HepG2 (cell line): ENCODE measurements around the gene ARHGAP21. TPM values are rescaled to one million over a fixed set of nuclear protein-coding genes. Genes with fewer than 3 reads are reported as not detected.

Experiments used
- ATAC-seq: fragments of 200-7000 bp; cut with Tn5 transposase; 3 replicates; pipeline ENCODE4 v1.9.1; 2020; ENCODE audit warnings: mild to moderate bottlenecking, moderate library complexity
- BruUV-seq: library from RNA; stranded (reverse); fragments of 400-500 nt; replicated peaks from 2 replicates; lab custom pipeline; 2021; lab: Mats Ljungman, UMichigan
- CTCF ChIA-PET: fragments of 300-600 bp; formaldehyde crosslinking; extraction: SDS; loops from one replicate; lab custom pipeline; 2021; ENCODE audit warnings: low total read pairs, inconsistent platforms, low intra/inter-chr PET ratio; lab: Yijun Ruan, JAX
- POLR2A ChIA-PET: fragments of 350-600 bp; sonication (Branson Sonifier 250); formaldehyde crosslinking; loops from one replicate; lab custom pipeline; 2020; ENCODE audit warnings: antibody characterized with exemption, inconsistent platforms; lab: Yijun Ruan, JAX
- DNase-seq: peaks from one replicate; pipeline ENCODE4 v3.0.0-alpha.2; 2015; ENCODE audit warnings: low spot score
- FAIRE-seq: peaks from 3 replicates; lab custom pipeline; 2011; peaks lifted over from hg19 to GRCh38; lab: Jason Lieb, UNC
- H2AFZ ChIP-seq: one replicate; pipeline ENCODE4 v1.6.1; 2011; ENCODE audit warnings: low read length, inconsistent platforms
- H3K27ac ChIP-seq: fragments of 300-600 bp; 3 replicates; pipeline ENCODE4 v1.8.0; 2011; ENCODE audit warnings: mixed run types, mild to moderate bottlenecking, mixed read lengths, low read length, inconsistent platforms; ENCODE audit not compliant: insufficient read depth; ENCODE audit errors: extremely low read length
- H3K27me3 ChIP-seq, 2 experiments: fragments of 200-600 bp in 1 of 2; 2 replicates in 1 of 2; 3 replicates in 1 of 2; pipeline versions ENCODE4 v1.6.0 to v1.8.0; 2011; ENCODE audit warnings: low read length in 2 of 2, mild to moderate bottlenecking in 2 of 2, moderate library complexity in 2 of 2, inconsistent platforms in 1 of 2; ENCODE audit not compliant: insufficient read depth in 2 of 2, control insufficient read depth in 1 of 2
- H3K36me3 ChIP-seq, 2 experiments: fragments of 200-600 bp in 1 of 2; replicated peaks in 1 of 2; 2 replicates in 1 of 2; 3 replicates in 1 of 2; pipeline versions ENCODE4 v1.5.1 to v1.8.0; 2011; ENCODE audit warnings: low read length in 2 of 2, inconsistent platforms in 1 of 2; ENCODE audit not compliant: insufficient read depth in 2 of 2, control insufficient read depth in 1 of 2
- H3K4me1 ChIP-seq: 2 replicates; pipeline ENCODE4 v1.5.1; 2012; ENCODE audit warnings: low read length, inconsistent platforms; ENCODE audit not compliant: insufficient read depth
- H3K4me2 ChIP-seq: 2 replicates; pipeline ENCODE4 v1.6.0; 2011; ENCODE audit warnings: low read depth, low read length, inconsistent platforms
- H3K4me3 ChIP-seq, 3 experiments: fragments of 200-600 bp in 1 of 3; sonication (generic), shearing (Covaris generic) in 1 of 3; replicated peaks in 1 of 3; 2 replicates each; pipeline ENCODE4 v1.5.1; 2011 to 2016; ENCODE audit warnings: low read length in 3 of 3, inconsistent platforms in 2 of 3, low read depth in 2 of 3, mild to moderate bottlenecking in 2 of 3, control low read depth in 1 of 3, mixed read lengths in 1 of 3; ENCODE audit not compliant: insufficient read depth in 1 of 3
- H3K79me2 ChIP-seq: one replicate; pipeline ENCODE4 v1.6.1; 2011; ENCODE audit warnings: low read length, inconsistent platforms; ENCODE audit not compliant: insufficient read depth
- H3K9ac ChIP-seq: 2 replicates; pipeline ENCODE4 v1.6.0; 2011; ENCODE audit warnings: mild to moderate bottlenecking, low read depth, low read length, inconsistent platforms; ENCODE audit not compliant: insufficient read depth
- H3K9me3 ChIP-seq: 2 replicates; pipeline ENCODE4 v1.5.1; 2012; ENCODE audit warnings: mild to moderate bottlenecking, low read length
- H4K20me1 ChIP-seq: 2 replicates; pipeline ENCODE4 v1.6.0; 2011; ENCODE audit warnings: inconsistent platforms, mild to moderate bottlenecking, low read length, moderate library complexity; ENCODE audit not compliant: insufficient read depth
- CEBPB ChIP-seq: IDR thresholded peaks from 2 replicates; pipeline ENCODE4 v1.6.1; 2011; ENCODE audit warnings: low read depth, low read length, improper control_type of control experiment, borderline replicate concordance
- CEBPG ChIP-seq: IDR thresholded peaks from 2 replicates; pipeline ENCODE4 v1.6.1; 2016
- CREB1 ChIP-seq, 2 experiments: fragments of 450-650 bp in 1 of 2; IDR thresholded peaks; 2 replicates each; pipeline ENCODE4 v1.6.1; 2016 to 2017; ENCODE audit warnings: control low read depth in 1 of 2, mild to moderate bottlenecking in 1 of 2, missing compliant biosample characterization in 1 of 2, missing genetic modification characterization in 1 of 2
- CSRNP2 ChIP-seq: sonication (generic); formaldehyde crosslinking; conservative IDR thresholded peaks from 2 replicates; pipeline ENCODE4 v1.8.0; 2022; ENCODE audit warnings: low read depth, missing genetic modification reagents
- EHMT2 ChIP-seq: fragments of 200-600 bp; sonication (generic); IDR thresholded peaks from 2 replicates; pipeline ENCODE4 v1.7.0; 2017; ENCODE audit warnings: antibody characterized with exemption, low read depth, low read length, borderline replicate concordance
- GATAD2A ChIP-seq: IDR thresholded peaks from 2 replicates; pipeline ENCODE4 v1.6.1; 2016
- HDAC6 ChIP-seq: fragments of 200-600 bp; sonication (generic); IDR thresholded peaks from 2 replicates; pipeline ENCODE4 v1.7.0; 2017; ENCODE audit warnings: mild to moderate bottlenecking, antibody characterized with exemption, low read length, low read depth
- LBX2 ChIP-seq: sonication (generic); formaldehyde crosslinking; IDR thresholded peaks from 2 replicates; pipeline ENCODE4 v1.5.0; 2020; ENCODE audit warnings: missing genetic modification reagents, mild to moderate bottlenecking, borderline replicate concordance
- MAFF ChIP-seq: IDR thresholded peaks from 2 replicates; pipeline ENCODE4 v1.6.1; 2011; ENCODE audit warnings: low read depth, low read length, improper control_type of control experiment
- PITX1 ChIP-seq: sonication (generic); formaldehyde crosslinking; IDR thresholded peaks from 2 replicates; pipeline ENCODE4 v1.5.1; 2020; ENCODE audit warnings: mild to moderate bottlenecking, missing genetic modification reagents
- SAP130 ChIP-seq: IDR thresholded peaks from 2 replicates; pipeline ENCODE4 v1.6.1; 2016; ENCODE audit warnings: low read depth
- SIX4 ChIP-seq: sonication (generic); formaldehyde crosslinking; IDR thresholded peaks from 2 replicates; pipeline ENCODE4 v1.4.0; 2020; ENCODE audit warnings: missing genetic modification reagents
- TCF7L2 ChIP-seq: IDR thresholded peaks from 2 replicates; pipeline ENCODE4 v1.6.1; 2011; ENCODE audit warnings: mild to moderate bottlenecking, low read depth, low read length, moderate library complexity
- ZBTB37 ChIP-seq: sonication (generic); formaldehyde crosslinking; IDR thresholded peaks from 2 replicates; pipeline ENCODE4 v1.4.0; 2020; ENCODE audit warnings: mild to moderate bottlenecking, missing genetic modification reagents
- ZNF101 ChIP-seq: sonication (generic); formaldehyde crosslinking; IDR thresholded peaks from 2 replicates; pipeline ENCODE4 v1.4.0; 2020; ENCODE audit warnings: mild to moderate bottlenecking, low read depth, missing genetic modification reagents, borderline replicate concordance
- ZNF3 ChIP-seq: IDR thresholded peaks from 2 replicates; pipeline ENCODE4 v1.7.0; 2017; ENCODE audit warnings: inconsistent platforms
- WGBS: methylation state at CpG from one replicate; pipeline ENCODE4 v1.1.6; 2017; ENCODE audit warnings: low lambda C conversion rate; 5-methylcytosine and 5-hydroxymethylcytosine counted together
- in situ Hi-C: cut with HindIII; loops from 2 replicates; pipeline ENCODE4 v1.10.0; 2017; ENCODE audit warnings: low pct_unique_long_range_greater_than_20kb; ENCODE audit not compliant: extremely low pct_ligation_motif_present
- intact Hi-C: fragments of 100-400 bp; cut with micrococcal nuclease; formaldehyde crosslinking; loops from one replicate; pipeline ENCODE4 v1.10.0; 2022; ENCODE audit not compliant: unreplicated experiment
- polyA plus RNA-seq, 8 experiments: library from polyadenylated mRNA; depleted of rRNA in 3 of 8; stranded (reverse) in 7 of 8; unstranded in 1 of 8; fragments of >200 nt; fragmentation: Illumina TruSeq in 4 of 8; extraction: Trizol in 4 of 8; gene quantifications; 2 replicates each; pipeline versions ENCODE4 v1.2.1 to v1.2.3, GENCODE V29; 2011 to 2016; ENCODE audit warnings: low read depth in 4 of 8, missing spikeins in 1 of 8, mixed read lengths in 1 of 8; ENCODE audit not compliant: insufficient read depth in 1 of 8
- total RNA-seq, 5 experiments: library from RNA; depleted of rRNA; stranded (reverse); fragments of >200 nt; fragmentation: Illumina TruSeq; extraction: Trizol; gene quantifications; 2 replicates each; pipeline ENCODE4 v1.2.3, GENCODE V29; 2016; ENCODE audit warnings: low read depth in 1 of 5
- TF ChIP-seq, protein P1 (sequence below): IDR thresholded peaks from 2 replicates; pipeline ENCODE4 v1.6.1; 2016
- TF ChIP-seq, protein P2 (sequence below): sonication (generic); formaldehyde crosslinking; IDR thresholded peaks from 2 replicates; pipeline ENCODE4 v1.8.1; 2023; ENCODE audit warnings: mild to moderate bottlenecking, missing genetic modification reagents
- TF ChIP-seq, protein P3 (sequence below): sonication (generic); formaldehyde crosslinking; IDR thresholded peaks from 2 replicates; pipeline ENCODE4 v1.9.0; 2021; ENCODE audit warnings: missing genetic modification reagents, mild to moderate bottlenecking, borderline replicate concordance

The ARHGAP21 gene
- total and polyA plus RNA-seq, 2 of the 13 experiments (the other 11 are each of a cell fraction or from before 2014, with no cell fraction given) = 23.9 to 26.6 TPM

DNA sequence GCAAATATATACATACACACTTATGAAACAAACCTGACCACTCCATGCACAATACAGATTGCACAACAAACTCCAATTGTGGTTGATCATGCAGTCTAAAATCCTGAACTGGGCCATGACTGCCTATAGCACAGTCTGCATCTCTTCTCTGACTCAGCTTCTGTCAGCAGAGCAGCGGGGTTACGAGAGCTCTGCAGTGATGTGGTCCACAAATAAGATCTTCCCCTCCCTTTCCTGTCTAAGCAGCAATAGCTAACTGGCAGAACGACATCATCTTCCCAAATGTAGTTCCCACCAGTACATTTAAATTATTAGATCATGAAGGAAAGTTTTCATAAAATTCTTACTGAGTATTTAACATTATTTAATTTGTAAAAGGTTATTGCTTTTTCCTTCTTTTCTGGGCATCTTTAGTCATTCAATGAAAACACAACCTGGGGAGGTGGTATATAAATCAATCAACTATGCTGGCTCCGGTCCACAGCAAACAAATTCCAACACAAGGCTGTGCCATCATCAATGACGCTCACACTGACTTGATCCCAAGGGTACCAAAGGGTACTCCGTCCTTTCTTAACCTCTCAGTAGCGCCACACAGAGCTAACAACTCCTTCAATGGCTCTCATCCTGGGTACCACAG is 17.1 kb downstream of the ARHGAP21 start:
- FAIRE-seq (peak; percentile 34), ATAC-seq (peak; percentile 92), DNase-seq (peak; percentile 63)
- H4K20me1 ChIP-seq = no peaks in the 10 kb centered on the region
- H3K27ac ChIP-seq = no peak overlapping the region
- 62% methylated on average over 7 of the region's 7 CpGs for WGBS
- H3K27me3 ChIP-seq = no peaks in the 10 kb centered on the region
- no peak overlapping the region for H3K9ac ChIP-seq
- H3K4me3 ChIP-seq = no peak overlapping the region
- POLR2A ChIA-PET = interaction anchor here (1.0 kb wide), 1 partner anchor 17 kb away, joined by 4 read pairs; no protein-coding TSS in a partner anchor
- H2AFZ ChIP-seq = no peak overlapping the region
- peaks cover 30% of the 10 kb centered on the region for H3K4me1 ChIP-seq
- no peaks in the 10 kb centered on the region for H3K36me3 ChIP-seq
- H3K4me2 ChIP-seq = no peak overlapping the region
- no TSS peak for BruUV-seq
- intact Hi-C loops (loop anchor here (2.0 kb wide), 1 partner anchor 16 kb away; the partner anchor contains the start of gene ARHGAP21), in situ Hi-C loops (no loop called here)
- CTCF ChIA-PET = no interaction called here
- H3K9me3 ChIP-seq = no peaks in the 10 kb centered on the region
- H3K79me2 ChIP-seq = peaks cover 81% of the 10 kb centered on the region
- TF ChIP-seq, protein P1, sequence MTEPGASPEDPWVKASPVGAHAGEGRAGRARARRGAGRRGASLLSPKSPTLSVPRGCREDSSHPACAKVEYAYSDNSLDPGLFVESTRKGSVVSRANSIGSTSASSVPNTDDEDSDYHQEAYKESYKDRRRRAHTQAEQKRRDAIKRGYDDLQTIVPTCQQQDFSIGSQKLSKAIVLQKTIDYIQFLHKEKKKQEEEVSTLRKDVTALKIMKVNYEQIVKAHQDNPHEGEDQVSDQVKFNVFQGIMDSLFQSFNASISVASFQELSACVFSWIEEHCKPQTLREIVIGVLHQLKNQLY (CRISPR knock-in tag) = no peak
- TF ChIP-seq CEBPG (CRISPR knock-in tag) (peak; percentile 74), CSRNP2 (no peak), GATAD2A (CRISPR knock-in tag) (0 out of 2 replicates have a peak, but pooled peaks have one; percentile 18), ZBTB37 (CRISPR knock-in tag) (no peak), TCF7L2 (no peak), MAFF (0 out of 2 replicates have a peak, but pooled peaks have one; percentile 5), LBX2 (CRISPR knock-in tag) (no peak), SIX4 (CRISPR knock-in tag) (no peak), CREB1 (IDR thresholded peaks at IDR 0.05) (no peak), CREB1 (CRISPR knock-in tag; IDR thresholded peaks at IDR 0.05) (peak; percentile 32; the same call in 1 of the 2 replicates), CEBPB (peak; percentile 85), ZNF101 (no peak), HDAC6 (no peak), SAP130 (peak; percentile 34; the same call in 1 of the 2 replicates), EHMT2 (no peak), PITX1 (CRISPR knock-in tag) (no peak), ZNF3 (CRISPR knock-in tag) (peak; percentile 67; the same call in 1 of the 2 replicates)
- TF ChIP-seq, protein P2, sequence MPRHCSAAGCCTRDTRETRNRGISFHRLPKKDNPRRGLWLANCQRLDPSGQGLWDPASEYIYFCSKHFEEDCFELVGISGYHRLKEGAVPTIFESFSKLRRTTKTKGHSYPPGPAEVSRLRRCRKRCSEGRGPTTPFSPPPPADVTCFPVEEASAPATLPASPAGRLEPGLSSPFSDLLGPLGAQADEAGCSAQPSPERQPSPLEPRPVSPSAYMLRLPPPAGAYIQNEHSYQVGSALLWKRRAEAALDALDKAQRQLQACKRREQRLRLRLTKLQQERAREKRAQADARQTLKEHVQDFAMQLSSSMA = no peak
- TF ChIP-seq, protein P3, sequence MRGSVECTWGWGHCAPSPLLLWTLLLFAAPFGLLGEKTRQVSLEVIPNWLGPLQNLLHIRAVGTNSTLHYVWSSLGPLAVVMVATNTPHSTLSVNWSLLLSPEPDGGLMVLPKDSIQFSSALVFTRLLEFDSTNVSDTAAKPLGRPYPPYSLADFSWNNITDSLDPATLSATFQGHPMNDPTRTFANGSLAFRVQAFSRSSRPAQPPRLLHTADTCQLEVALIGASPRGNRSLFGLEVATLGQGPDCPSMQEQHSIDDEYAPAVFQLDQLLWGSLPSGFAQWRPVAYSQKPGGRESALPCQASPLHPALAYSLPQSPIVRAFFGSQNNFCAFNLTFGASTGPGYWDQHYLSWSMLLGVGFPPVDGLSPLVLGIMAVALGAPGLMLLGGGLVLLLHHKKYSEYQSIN (CRISPR knock-in tag) = no peak
